ENCODE measurements around the gene PRUNE2.

The PRUNE2 gene

GRCh38 chr9:76652894-76653293 is 253.0 kb downstream of the PRUNE2 start:
- no peak for DNase-seq (ENCODE audit: low spot score)
- no peak for TF ChIP-seq CTCF (conservative IDR thresholded peaks at IDR 0.05; ENCODE audit: low read depth)
- CTCF ChIA-PET: no interaction called here
- POLR2A ChIA-PET (ENCODE audit: low non-redundant PET): no interaction called here
- no peak overlapping the region for H3K27ac ChIP-seq

- ChIA-PET POLR2A (ENCODE audit: low non-redundant PET) (no interaction called here), CTCF (interaction anchor here (0.7 kb wide), 2 partner anchors 10 to 78 kb away, joined by 3 read pairs; no protein-coding TSS in a partner anchor)
- no peak for DNase-seq (ENCODE audit: low spot score)
- TF ChIP-seq CTCF (conservative IDR thresholded peaks at IDR 0.05; ENCODE audit: low read depth): no peak
- H3K27ac ChIP-seq: no peak overlapping the region
Observed at GRCh38 chr9:76651119-76651705, 254.7 kb downstream of the PRUNE2 start.

GRCh38 chr9:76650692-76651091 is 255.2 kb downstream of the PRUNE2 start:
- ChIA-PET POLR2A (ENCODE audit: low non-redundant PET) (no interaction called here), CTCF (interaction anchor here (0.7 to 1.0 kb wide), 4 partner anchors 8 to 77 kb away, joined by 3 to 4 read pairs (median 3); no protein-coding TSS in a partner anchor)
- TF ChIP-seq CTCF (conservative IDR thresholded peaks at IDR 0.05; ENCODE audit: low read depth): no peak
- H3K27ac ChIP-seq: no peak overlapping the region
- no peak for DNase-seq (ENCODE audit: low spot score)

- ChIA-PET POLR2A (ENCODE audit: low non-redundant PET) (no interaction called here), CTCF (interaction anchor here (0.6 to 1.0 kb wide), 5 partner anchors 9 to 1521 kb away, joined by 3 to 6 read pairs (median 4); no protein-coding TSS in a partner anchor)
- no peak overlapping the region for H3K27ac ChIP-seq
- no peak for TF ChIP-seq CTCF (conservative IDR thresholded peaks at IDR 0.05; ENCODE audit: low read depth)
- no peak for DNase-seq (ENCODE audit: low spot score)
Observed at GRCh38 chr9:76649894-76650293, 256.0 kb downstream of the PRUNE2 start.

- ChIA-PET CTCF (no interaction called here), POLR2A (ENCODE audit: low non-redundant PET) (no interaction called here)
- no peak for TF ChIP-seq CTCF (conservative IDR thresholded peaks at IDR 0.05; ENCODE audit: low read depth)
- no peak for DNase-seq (ENCODE audit: low spot score)
- no peak overlapping the region for H3K27ac ChIP-seq
Observed at GRCh38 chr9:76646249-76646648, 259.7 kb downstream of the PRUNE2 start.

- no peak for DNase-seq (ENCODE audit: low spot score)
- H3K27ac ChIP-seq: no peak overlapping the region
- ChIA-PET POLR2A (ENCODE audit: low non-redundant PET) (no interaction called here), CTCF (interaction anchor here (0.6 kb wide), 1 partner anchor 959 kb away, joined by 4 read pairs; no protein-coding TSS in a partner anchor)
- no peak for TF ChIP-seq CTCF (conservative IDR thresholded peaks at IDR 0.05; ENCODE audit: low read depth)
Observed at GRCh38 chr9:76644647-76645250, 261.2 kb downstream of the PRUNE2 start.
